ENCODE data around the gene FBL.

DNA sequence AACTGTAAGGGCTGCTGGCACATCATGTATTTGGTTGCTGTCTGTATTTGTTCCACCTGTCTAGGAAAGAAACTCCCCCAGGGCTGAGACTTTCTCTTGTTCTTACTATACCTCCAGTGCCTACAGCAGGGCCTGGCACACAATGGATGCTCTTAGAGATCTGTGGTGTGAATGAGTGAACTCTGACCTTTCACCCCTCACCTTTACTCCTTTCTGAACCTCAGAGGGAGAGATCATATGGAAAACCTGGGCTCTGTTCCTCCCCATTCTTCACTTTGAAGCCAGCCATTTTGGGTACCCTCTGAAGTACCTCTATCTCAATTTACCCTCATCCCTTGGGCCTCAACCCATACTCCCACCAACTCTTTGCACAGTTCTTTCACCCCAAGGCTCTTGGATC lies 15.3 kb downstream of the FBL start:
- TF ChIP-seq, protein P1, sequence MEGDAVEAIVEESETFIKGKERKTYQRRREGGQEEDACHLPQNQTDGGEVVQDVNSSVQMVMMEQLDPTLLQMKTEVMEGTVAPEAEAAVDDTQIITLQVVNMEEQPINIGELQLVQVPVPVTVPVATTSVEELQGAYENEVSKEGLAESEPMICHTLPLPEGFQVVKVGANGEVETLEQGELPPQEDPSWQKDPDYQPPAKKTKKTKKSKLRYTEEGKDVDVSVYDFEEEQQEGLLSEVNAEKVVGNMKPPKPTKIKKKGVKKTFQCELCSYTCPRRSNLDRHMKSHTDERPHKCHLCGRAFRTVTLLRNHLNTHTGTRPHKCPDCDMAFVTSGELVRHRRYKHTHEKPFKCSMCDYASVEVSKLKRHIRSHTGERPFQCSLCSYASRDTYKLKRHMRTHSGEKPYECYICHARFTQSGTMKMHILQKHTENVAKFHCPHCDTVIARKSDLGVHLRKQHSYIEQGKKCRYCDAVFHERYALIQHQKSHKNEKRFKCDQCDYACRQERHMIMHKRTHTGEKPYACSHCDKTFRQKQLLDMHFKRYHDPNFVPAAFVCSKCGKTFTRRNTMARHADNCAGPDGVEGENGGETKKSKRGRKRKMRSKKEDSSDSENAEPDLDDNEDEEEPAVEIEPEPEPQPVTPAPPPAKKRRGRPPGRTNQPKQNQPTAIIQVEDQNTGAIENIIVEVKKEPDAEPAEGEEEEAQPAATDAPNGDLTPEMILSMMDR (IDR thresholded peaks at IDR 0.05), result no peak
- no peak for TF ChIP-seq POLR2A (IDR thresholded peaks at IDR 0.05)

Data from esophagus squamous epithelium (tissue), 4 donors.